Prostate gland (tissue), 2 donors: ENCODE measurements around the gene NT5DC1. TPM values are rescaled to one million over a fixed set of nuclear protein-coding genes. Genes with fewer than 3 reads are reported as not detected.

Experiments
- DNase-seq: peaks from one replicate; pipeline ENCODE4 v3.0.0-alpha.2; 2019; ENCODE audit warnings: low spot score
- H3K27ac ChIP-seq, 2 donors: fragments of 200-600 bp; sonication (generic); 2 replicates each; pipeline ENCODE4 v1.5.1; 2017 to 2019
- H3K27me3 ChIP-seq: fragments of 200-600 bp; sonication (generic); replicated peaks from 2 replicates; pipeline ENCODE4 v1.5.1; 2019; ENCODE audit not compliant: insufficient read depth
- H3K36me3 ChIP-seq, 2 donors: fragments of 200-600 bp; sonication (generic); 1 replicate in 1 of 2; 2 replicates in 1 of 2; pipeline versions ENCODE4 v1.5.1 to v1.8.1; 2017 to 2019
- H3K4me1 ChIP-seq: fragments of 200-600 bp; sonication (generic); replicated peaks from 2 replicates; pipeline ENCODE4 v1.5.1; 2019
- H3K4me3 ChIP-seq, 2 donors: fragments of 200-600 bp; sonication (generic); 2 replicates each; pipeline ENCODE4 v1.5.1; 2017 to 2019
- H3K9me3 ChIP-seq: fragments of 200-600 bp; sonication (generic); 2 replicates; pipeline ENCODE4 v1.5.1; 2017
- POLR2A ChIP-seq: fragments of 450-650 bp; IDR thresholded peaks from one replicate; pipeline ENCODE4 v1.6.1; 2016; ENCODE audit warnings: antibody characterized with exemption, mild to moderate bottlenecking
- POLR2AphosphoS5 ChIP-seq: sonication (generic); formaldehyde crosslinking; IDR thresholded peaks from one replicate; pipeline ENCODE4 v1.6.1; 2017; ENCODE audit warnings: antibody characterized with exemption
- WGBS: methylation state at CpG from one replicate; pipeline ENCODE4 v1.1.5; 2018; 5-methylcytosine and 5-hydroxymethylcytosine counted together
- intact Hi-C: fragments of 100-400 bp; cut with DNase I; formaldehyde crosslinking; loops from one replicate; pipeline ENCODE4 v1.14.2; 2022
- total RNA-seq, 2 donors: library from RNA; depleted of rRNA; stranded (reverse); fragments of >200 nt; gene quantifications; one replicate each; pipeline ENCODE4 v1.1.0, GENCODE V29; 2016
- TF ChIP-seq, protein P1 (sequence below), 4 experiments: fragments of 200-600 bp in 2 of 4; fragments of 450-650 bp in 2 of 4; sonication (generic) in 2 of 4; IDR thresholded peaks; 1 replicate in 3 of 4; 2 replicates in 1 of 4; pipeline ENCODE4 v1.5.1; 2016 to 2019; ENCODE audit warnings: antibody characterized with exemption in 4 of 4, mild to moderate bottlenecking in 2 of 4, moderate library complexity in 2 of 4

The NT5DC1 gene
- total RNA-seq, 2 donors from 2014 or later = 12.3 to 26.1 TPM

DNA sequence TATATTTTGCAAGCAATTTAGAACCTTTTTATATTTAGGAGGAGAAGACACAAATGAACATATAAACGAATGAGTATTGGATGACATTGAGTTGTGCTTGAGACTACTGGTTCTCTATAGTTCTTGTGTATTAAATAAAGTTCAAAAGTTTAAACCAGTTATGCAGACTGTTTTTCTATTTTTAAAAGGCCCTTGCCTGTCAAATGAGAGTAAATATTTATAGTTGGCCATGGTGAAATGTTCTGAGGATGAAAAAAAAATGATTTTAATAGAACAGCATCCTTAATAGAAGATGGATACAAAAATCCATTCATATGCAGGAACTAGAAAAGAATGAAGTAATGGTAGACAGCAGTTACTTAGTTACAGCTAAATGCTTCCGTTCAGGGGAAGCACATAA lies 88.8 kb downstream of the NT5DC1 start:
- DNase-seq = no peak
- TF ChIP-seq, protein P1, sequence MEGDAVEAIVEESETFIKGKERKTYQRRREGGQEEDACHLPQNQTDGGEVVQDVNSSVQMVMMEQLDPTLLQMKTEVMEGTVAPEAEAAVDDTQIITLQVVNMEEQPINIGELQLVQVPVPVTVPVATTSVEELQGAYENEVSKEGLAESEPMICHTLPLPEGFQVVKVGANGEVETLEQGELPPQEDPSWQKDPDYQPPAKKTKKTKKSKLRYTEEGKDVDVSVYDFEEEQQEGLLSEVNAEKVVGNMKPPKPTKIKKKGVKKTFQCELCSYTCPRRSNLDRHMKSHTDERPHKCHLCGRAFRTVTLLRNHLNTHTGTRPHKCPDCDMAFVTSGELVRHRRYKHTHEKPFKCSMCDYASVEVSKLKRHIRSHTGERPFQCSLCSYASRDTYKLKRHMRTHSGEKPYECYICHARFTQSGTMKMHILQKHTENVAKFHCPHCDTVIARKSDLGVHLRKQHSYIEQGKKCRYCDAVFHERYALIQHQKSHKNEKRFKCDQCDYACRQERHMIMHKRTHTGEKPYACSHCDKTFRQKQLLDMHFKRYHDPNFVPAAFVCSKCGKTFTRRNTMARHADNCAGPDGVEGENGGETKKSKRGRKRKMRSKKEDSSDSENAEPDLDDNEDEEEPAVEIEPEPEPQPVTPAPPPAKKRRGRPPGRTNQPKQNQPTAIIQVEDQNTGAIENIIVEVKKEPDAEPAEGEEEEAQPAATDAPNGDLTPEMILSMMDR (IDR thresholded peaks at IDR 0.05) = no peak
- TF ChIP-seq POLR2AphosphoS5 (no peak), POLR2A (no peak)
- WGBS = 32% methylated on average over 2 of the region's 2 CpGs

DNA sequence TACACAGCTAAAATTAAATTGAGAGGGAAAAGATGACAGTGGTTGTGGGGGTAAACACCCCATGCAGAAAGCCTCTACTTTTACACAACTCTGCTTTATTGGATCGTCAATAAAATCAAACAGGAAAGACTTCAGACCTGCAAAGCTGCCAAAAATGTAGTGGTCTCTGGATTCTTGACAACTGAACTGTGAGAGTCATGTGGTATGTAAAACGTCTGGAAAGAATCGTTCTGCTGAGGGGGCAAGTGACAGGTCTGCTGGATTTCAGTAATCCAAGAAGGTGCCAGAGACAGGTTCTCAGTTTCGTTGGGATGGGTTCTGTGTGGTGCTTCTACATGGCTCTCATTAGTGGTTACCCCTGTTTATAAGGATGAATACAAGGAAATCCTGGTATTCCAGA lies 89.9 kb downstream of the NT5DC1 start:
- 21% methylated on average over 4 of the region's 4 CpGs for WGBS

More for the DNA sequence above, 88.8 kb downstream of the NT5DC1 start:
- Histone ChIP-seq H3K4me3 (no peak overlapping the region), H3K4me1 (peaks cover 7% of the 10 kb centered on the region), H3K9me3 (no peaks in the 10 kb centered on the region), H3K27me3 (no peaks in the 10 kb centered on the region), H3K27ac (no peak overlapping the region), H3K36me3 (no peaks in the 10 kb centered on the region)
- intact Hi-C loops = no loop called here

DNA sequence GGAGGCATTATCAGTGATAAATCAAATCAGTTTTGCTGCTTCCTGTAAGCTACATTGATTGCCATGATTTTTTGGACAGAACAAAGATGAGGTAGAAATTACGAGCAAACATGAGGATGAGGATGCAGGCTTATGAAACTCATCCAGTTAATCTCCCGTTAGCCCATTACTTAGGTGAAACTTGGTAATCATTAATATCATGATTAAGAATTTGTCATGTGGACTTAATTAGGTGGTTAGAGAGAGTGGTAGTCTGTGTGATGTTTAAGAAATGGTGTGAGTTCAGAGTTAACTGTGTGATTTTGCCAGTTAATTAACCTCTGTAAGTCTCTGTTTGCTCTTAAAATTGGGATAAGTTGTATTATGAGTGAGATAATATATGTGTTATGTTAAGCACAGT lies 91.2 kb downstream of the NT5DC1 start:
- TF ChIP-seq POLR2AphosphoS5 (no peak), POLR2A (no peak)
- TF ChIP-seq, protein P1 (IDR thresholded peaks at IDR 0.05) = no peak
- DNase-seq = no peak
- Histone ChIP-seq H3K27ac (no peak overlapping the region), H3K27me3 (no peaks in the 10 kb centered on the region), H3K9me3 (no peaks in the 10 kb centered on the region), H3K36me3 (no peaks in the 10 kb centered on the region), H3K4me1 (peaks cover 7% of the 10 kb centered on the region), H3K4me3 (no peak overlapping the region)
- 95% methylated on average over 2 of the region's 2 CpGs for WGBS
- intact Hi-C loops = no loop called here

More for the DNA sequence above, 89.9 kb downstream of the NT5DC1 start:
- no peaks in the 10 kb centered on the region for H3K9me3 ChIP-seq
- no peak for DNase-seq
- H3K4me3 ChIP-seq = no peak overlapping the region
- no peaks in the 10 kb centered on the region for H3K27me3 ChIP-seq
- TF ChIP-seq POLR2A = no peak
- TF ChIP-seq, protein P1 (IDR thresholded peaks at IDR 0.05) = no peak
- no peak for TF ChIP-seq POLR2AphosphoS5
- no peak overlapping the region for H3K27ac ChIP-seq
- no peaks in the 10 kb centered on the region for H3K36me3 ChIP-seq
- intact Hi-C loops = no loop called here
- peaks cover 7% of the 10 kb centered on the region for H3K4me1 ChIP-seq

DNA sequence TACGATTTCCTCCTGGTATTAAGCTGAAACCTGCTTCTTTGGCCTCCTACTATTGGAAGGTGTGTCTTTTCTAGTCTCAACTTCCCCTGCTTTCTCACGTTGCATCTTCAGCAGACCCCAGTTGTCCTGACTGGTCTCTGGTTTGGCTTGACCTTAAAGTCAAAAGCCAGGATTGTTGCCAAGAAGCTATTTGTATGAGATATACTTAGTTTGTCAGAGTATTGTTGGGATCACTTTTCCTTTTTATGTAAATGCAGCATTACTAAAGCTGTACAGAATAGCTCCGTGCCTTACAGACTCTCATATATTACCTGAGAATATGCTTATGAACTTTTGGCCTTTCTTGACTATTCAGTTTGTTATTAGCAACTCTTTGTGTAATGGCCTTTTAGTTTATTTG lies 92.1 kb downstream of the NT5DC1 start:
- no peak overlapping the region for H3K27ac ChIP-seq
- H3K27me3 ChIP-seq = no peaks in the 10 kb centered on the region
- no peaks in the 10 kb centered on the region for H3K36me3 ChIP-seq
- intact Hi-C loops = no loop called here
- H3K9me3 ChIP-seq = no peaks in the 10 kb centered on the region
- no peak for TF ChIP-seq POLR2AphosphoS5
- no peak for TF ChIP-seq POLR2A
- TF ChIP-seq, protein P1 (IDR thresholded peaks at IDR 0.05) = no peak
- H3K4me1 ChIP-seq = peaks cover 7% of the 10 kb centered on the region
- H3K4me3 ChIP-seq = no peak overlapping the region
- DNase-seq = no peak
- 41% methylated on average over 3 of the region's 3 CpGs for WGBS

DNA sequence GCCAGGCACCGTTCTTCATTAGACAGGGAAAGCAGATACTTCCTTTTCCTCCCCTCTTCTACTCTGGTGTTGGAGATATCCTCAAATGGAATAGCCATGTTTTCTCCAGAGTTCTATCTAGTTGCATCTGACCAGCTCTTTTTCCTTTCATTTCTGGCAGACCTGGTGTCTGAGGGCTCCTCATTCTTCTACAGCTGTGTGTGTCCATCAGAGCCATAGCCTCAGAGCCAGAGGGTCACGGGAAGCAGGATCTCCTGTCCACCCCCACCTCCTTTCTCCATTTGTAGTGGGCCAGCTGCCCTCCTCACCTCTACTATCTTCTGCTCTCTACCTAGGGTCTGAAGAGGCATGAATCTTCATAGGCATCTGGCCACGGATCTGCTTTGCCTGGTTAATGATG lies 96.2 kb downstream of the NT5DC1 start:
- no peaks in the 10 kb centered on the region for H3K36me3 ChIP-seq
- H3K27ac ChIP-seq = no peak overlapping the region
- no peaks in the 10 kb centered on the region for H3K27me3 ChIP-seq
- no peaks in the 10 kb centered on the region for H3K9me3 ChIP-seq
- 88% methylated on average over 3 of the region's 3 CpGs for WGBS
- H3K4me3 ChIP-seq = no peak overlapping the region
- no peaks in the 10 kb centered on the region for H3K4me1 ChIP-seq
- intact Hi-C loops = no loop called here
- DNase-seq = no peak
- TF ChIP-seq POLR2A = no peak
